ENCODE data around the gene LRRC75A. TPM values are rescaled to one million over a fixed set of nuclear protein-coding genes. Genes with fewer than 3 reads are reported as not detected.
"Not testable (repeated sequence)": the region's sequence is repeated elsewhere in the genome, so short reads cannot be mapped to it uniquely, and the experiment has no call there.

LRRC75A gene
- total RNA-seq, 1 experiment from 2014 or later: 22.9 TPM

- H3K36me3 Mint-ChIP-seq; DNase-seq (ENCODE audit: low spot score); ATAC-seq; H3K27me3 Mint-ChIP-seq (ENCODE audit: low read depth); H3K9me3 Mint-ChIP-seq; POLR2A ChIA-PET; H3K4me3 Mint-ChIP-seq: not testable (repeated sequence)
- peaks cover 20% of the 10 kb centered on the region for H3K4me1 Mint-ChIP-seq
- CTCF ChIA-PET: interaction anchor here (1.1 to 2.3 kb wide), 2 partner anchors 10 to 33 kb away, joined by 3 to 5 read pairs; no protein-coding TSS in a partner anchor
- H3K27ac Mint-ChIP-seq: peak overlapping the region; percentile 8; the same call in 1 of the 2 replicates
Measured at GRCh38 chr17:16396693-16397092, 95.3 kb downstream of the LRRC75A start.

- H3K27ac Mint-ChIP-seq; POLR2A ChIA-PET; H3K36me3 Mint-ChIP-seq; H3K4me3 Mint-ChIP-seq; H3K27me3 Mint-ChIP-seq (ENCODE audit: low read depth); DNase-seq (ENCODE audit: low spot score); H3K9me3 Mint-ChIP-seq: not testable (repeated sequence)
- TF ChIP-seq USF2 (CRISPR knock-in tag; IDR thresholded peaks at IDR 0.05): peak; percentile 74
- TF ChIP-seq USF1 (CRISPR knock-in tag; IDR thresholded peaks at IDR 0.05): peak; percentile 54; the same call in 1 of the 2 replicates
- CTCF ChIA-PET: interaction anchor here (1.0 to 2.3 kb wide), 3 partner anchors 11 to 32 kb away, joined by 3 to 5 read pairs (median 5); partner anchors contain the start of gene TRPV2
- H3K4me1 Mint-ChIP-seq: peaks cover 20% of the 10 kb centered on the region
- ATAC-seq: 0 out of 2 replicates have a peak, but pooled peaks have one; percentile 31
Measured at GRCh38 chr17:16395887-16396286, 96.1 kb downstream of the LRRC75A start.

- ATAC-seq; H3K27me3 Mint-ChIP-seq (ENCODE audit: low read depth); DNase-seq (ENCODE audit: low spot score); H3K9me3 Mint-ChIP-seq; POLR2A ChIA-PET; H3K27ac Mint-ChIP-seq; H3K4me3 Mint-ChIP-seq; H3K36me3 Mint-ChIP-seq: not testable (repeated sequence)
- CTCF ChIA-PET: interaction anchor here (2.9 kb wide), 1 partner anchor 29 kb away, joined by 7 read pairs; no protein-coding TSS in a partner anchor
- H3K4me1 Mint-ChIP-seq: peaks cover 12% of the 10 kb centered on the region
Measured at GRCh38 chr17:16392491-16392890, 99.5 kb downstream of the LRRC75A start.

Other genes with a start within 250 kb of the LRRC75A start
- gene CENPV, start 138.7 kb downstream of the LRRC75A start, total RNA-seq (2021): 151 to 152 TPM (median 151 TPM) in 3 replicates
- gene UBB, start 111.1 kb downstream of the LRRC75A start, total RNA-seq (2021): 1,216 to 1,403 TPM (median 1,352 TPM) in 3 replicates
- gene TRPV2, start 76.6 kb downstream of the LRRC75A start, total RNA-seq (2021): 3.5 to 4.9 TPM (median 4.3 TPM) in 3 replicates
- gene ZNF287, start 77.0 kb upstream of the LRRC75A start, total RNA-seq (2021): 5.4 to 8.9 TPM (median 8.1 TPM) in 3 replicates
- 2.2 to 4.5 TPM (median 3.0 TPM) in 3 replicates for gene ZNF624, start 161.7 kb upstream of the LRRC75A start, total RNA-seq (2021)
- 1.6 to 2.6 TPM (median 2.6 TPM) in 3 replicates for gene CCDC144A, start 198.0 kb upstream of the LRRC75A start, total RNA-seq (2021)